Tibial nerve (tissue), 4 donors: ENCODE data around the gene TPPP. TPM values are rescaled to one million over a fixed set of nuclear protein-coding genes. Genes with fewer than 3 reads are reported as not detected.
"Not testable (repeated sequence)": the region's sequence is repeated elsewhere in the genome, so short reads cannot be mapped to it uniquely, and the experiment has no call there.

Experiments
- DNase-seq, 2 donors: peaks; one replicate each; pipeline ENCODE4 v3.0.0-alpha.2; 2019; ENCODE audit warnings: low spot score in 2 of 2
- H3K27ac ChIP-seq, 4 donors: fragments of 200-600 bp; sonication (generic) in 3 of 4; one replicate each; pipeline ENCODE4 v1.5.1; 2017 to 2019; ENCODE audit warnings: mild to moderate bottlenecking in 1 of 4
- H3K27me3 ChIP-seq, 2 donors: fragments of 200-600 bp; sonication (generic) in 1 of 2; one replicate each; pipeline versions ENCODE4 v1.5.1 to v1.6.0; 2017 to 2019
- H3K36me3 ChIP-seq, 3 donors: fragments of 200-600 bp; sonication (generic); one replicate each; pipeline ENCODE4 v1.5.1; 2018 to 2019
- H3K4me1 ChIP-seq, 4 donors: fragments of 200-600 bp; sonication (generic) in 3 of 4; one replicate each; pipeline ENCODE4 v1.5.1; 2017 to 2019
- H3K4me3 ChIP-seq, 4 donors: fragments of 200-600 bp; sonication (generic) in 3 of 4; one replicate each; pipeline ENCODE4 v1.5.1; 2017 to 2019; ENCODE audit warnings: mild to moderate bottlenecking in 1 of 4, moderate library complexity in 1 of 4
- H3K9me3 ChIP-seq, 4 donors: fragments of 200-600 bp; sonication (generic) in 3 of 4; one replicate each; pipeline ENCODE4 v1.5.1; 2017 to 2019
- CTCF ChIP-seq, 5 experiments: fragments of 200-600 bp in 3 of 5; fragments of 450-650 bp in 2 of 5; sonication (generic) in 3 of 5; IDR thresholded peaks; one replicate each; pipeline ENCODE4 v1.5.1; 2016 to 2019; ENCODE audit warnings: antibody characterized with exemption in 5 of 5, mild to moderate bottlenecking in 3 of 5, moderate library complexity in 2 of 5
- EP300 ChIP-seq, 2 donors: sonication (generic); formaldehyde crosslinking; IDR thresholded peaks; one replicate each; pipeline ENCODE4 v1.6.1; 2017; ENCODE audit warnings: antibody characterized with exemption in 2 of 2, mild to moderate bottlenecking in 1 of 2
- POLR2A ChIP-seq, 2 donors: fragments of 450-650 bp; IDR thresholded peaks; one replicate each; pipeline ENCODE4 v1.6.1; 2017; ENCODE audit warnings: antibody characterized with exemption in 2 of 2, mild to moderate bottlenecking in 2 of 2, moderate library complexity in 2 of 2
- WGBS, 2 donors: methylation state at CpG; one replicate each; pipeline ENCODE4 v1.1.5; 2018; 5-methylcytosine and 5-hydroxymethylcytosine counted together
- total RNA-seq, 4 donors: library from RNA; depleted of rRNA; stranded (reverse); fragments of >200 nt; gene quantifications; one replicate each; pipeline ENCODE4 v1.1.0, GENCODE V29; 2016

The TPPP gene
- total RNA-seq, 4 donors from 2014 or later: 1.7 to 5.5 (median 4.0) TPM

GRCh38 chr5:717143-717542 lies 24.0 kb upstream of the TPPP start:
- H3K9me3 ChIP-seq: peaks cover 0 to 14% (median 6%) of the 10 kb centered on the region in 4 donors
- H3K4me3 ChIP-seq: no peak overlapping the region
- TF ChIP-seq POLR2A (IDR thresholded peaks at IDR 0.05): no peak
- no peak for TF ChIP-seq CTCF (IDR thresholded peaks at IDR 0.05)
- no peak for TF ChIP-seq EP300 (IDR thresholded peaks at IDR 0.05)
- no peaks in the 10 kb centered on the region for H3K4me1 ChIP-seq
- no peaks in the 10 kb centered on the region for H3K36me3 ChIP-seq
- H3K27ac ChIP-seq: no peak overlapping the region
- 69 to 80% methylated on average over 7 of the region's 7 CpGs for WGBS, 2 donors
- no peak for DNase-seq
- H3K27me3 ChIP-seq: no peaks in the 10 kb centered on the region

GRCh38 chr5:716740-717139 lies 23.6 kb upstream of the TPPP start:
- 61 to 67% methylated on average over 4 of the region's 4 CpGs for WGBS, 2 donors
- H3K4me1 ChIP-seq, H3K27me3 ChIP-seq, H3K4me3 ChIP-seq, H3K36me3 ChIP-seq, H3K27ac ChIP-seq, DNase-seq: not testable (repeated sequence)
- peaks cover 0 to 14% (median 6%) of the 10 kb centered on the region in 4 donors for H3K9me3 ChIP-seq

GRCh38 chr5:715636-716035 lies 22.5 kb upstream of the TPPP start:
- DNase-seq, H3K27ac ChIP-seq, H3K4me1 ChIP-seq, H3K36me3 ChIP-seq, H3K27me3 ChIP-seq, H3K4me3 ChIP-seq: not testable (repeated sequence)
- 90 to 95% methylated on average over 4 of the region's 4 CpGs for WGBS, 2 donors
- peaks cover 0 to 14% (median 6%) of the 10 kb centered on the region in 4 donors for H3K9me3 ChIP-seq

GRCh38 chr5:714215-715118 lies 21.3 kb upstream of the TPPP start:
- 56 to 69% methylated on average over 8 of the region's 8 CpGs for WGBS, 2 donors
- not testable (repeated sequence) for H3K4me1 ChIP-seq, DNase-seq

GRCh38 chr5:713686-714085 lies 20.5 kb upstream of the TPPP start:
- not testable (repeated sequence) for H3K27ac ChIP-seq, H3K4me1 ChIP-seq, H3K4me3 ChIP-seq, H3K36me3 ChIP-seq, H3K9me3 ChIP-seq, H3K27me3 ChIP-seq, DNase-seq
- WGBS, 2 donors: 35 to 37% methylated on average over 3 of the region's 3 CpGs

More at GRCh38 chr5:714215-715118, 21.3 kb upstream of the TPPP start:
- H3K36me3 ChIP-seq, H3K27me3 ChIP-seq, H3K4me3 ChIP-seq, H3K27ac ChIP-seq, H3K9me3 ChIP-seq: not testable (repeated sequence)

- H3K27ac ChIP-seq, H3K4me3 ChIP-seq, H3K27me3 ChIP-seq, H3K9me3 ChIP-seq, DNase-seq, H3K36me3 ChIP-seq, H3K4me1 ChIP-seq: not testable (repeated sequence)
- WGBS, 2 donors: 85 to 92% methylated on average over 2 of the region's 3 CpGs
Measured at GRCh38 chr5:708848-709517, 15.8 kb upstream of the TPPP start.

GRCh38 chr5:708374-708773 lies 15.2 kb upstream of the TPPP start:
- H3K4me1 ChIP-seq, H3K9me3 ChIP-seq, H3K36me3 ChIP-seq, H3K4me3 ChIP-seq, H3K27me3 ChIP-seq, DNase-seq, H3K27ac ChIP-seq: not testable (repeated sequence)
- WGBS, 2 donors: 79% methylated on average over 4 of the region's 4 CpGs

- H3K4me1 ChIP-seq, H3K36me3 ChIP-seq, H3K27ac ChIP-seq, H3K27me3 ChIP-seq, H3K9me3 ChIP-seq, H3K4me3 ChIP-seq, DNase-seq: not testable (repeated sequence)
- WGBS, 2 donors: 79 to 80% methylated on average over 7 of the region's 7 CpGs
Measured at GRCh38 chr5:706127-706526, 13.0 kb upstream of the TPPP start.

GRCh38 chr5:696753-697702 lies 3.9 kb upstream of the TPPP start:
- H3K27me3 ChIP-seq, DNase-seq: not testable (repeated sequence)
- 85 to 87% methylated on average over 15 to 20 of the region's 21 CpGs for WGBS, 2 donors

GRCh38 chr5:696191-696590 lies 3.0 kb upstream of the TPPP start:
- WGBS, 2 donors: 82% methylated on average over 7 of the region's 8 CpGs; no CpG with 5 or more reads in 1 of the 2 donors
- DNase-seq, H3K27ac ChIP-seq, H3K27me3 ChIP-seq, H3K36me3 ChIP-seq, H3K4me3 ChIP-seq, H3K4me1 ChIP-seq: not testable (repeated sequence)
- peaks cover 0 to 30% (median 2%) of the 10 kb centered on the region in 4 donors for H3K9me3 ChIP-seq

More at GRCh38 chr5:696753-697702, 3.9 kb upstream of the TPPP start:
- not testable (repeated sequence) for H3K27ac ChIP-seq, H3K4me1 ChIP-seq, H3K36me3 ChIP-seq, H3K4me3 ChIP-seq
- peaks cover 0 to 30% (median 2%) of the 10 kb centered on the region in 4 donors for H3K9me3 ChIP-seq

GRCh38 chr5:695475-695874 lies 2.3 kb upstream of the TPPP start:
- not testable (repeated sequence) for H3K36me3 ChIP-seq, H3K27ac ChIP-seq, H3K27me3 ChIP-seq, DNase-seq, H3K4me1 ChIP-seq, H3K4me3 ChIP-seq
- peaks cover 0 to 27% (median 2%) of the 10 kb centered on the region in 4 donors for H3K9me3 ChIP-seq
- no CpG with 5 or more reads among the region's 13 CpGs for WGBS, 2 donors
